Measurements from ENCODE around the gene TFPT. TPM values are rescaled to one million over a fixed set of nuclear protein-coding genes. Genes with fewer than 3 reads are reported as not detected.

Gene TFPT
- total and polyA plus RNA-seq, 4 donors: 12.1 to 32.9 (median 22.6) TPM

DNA sequence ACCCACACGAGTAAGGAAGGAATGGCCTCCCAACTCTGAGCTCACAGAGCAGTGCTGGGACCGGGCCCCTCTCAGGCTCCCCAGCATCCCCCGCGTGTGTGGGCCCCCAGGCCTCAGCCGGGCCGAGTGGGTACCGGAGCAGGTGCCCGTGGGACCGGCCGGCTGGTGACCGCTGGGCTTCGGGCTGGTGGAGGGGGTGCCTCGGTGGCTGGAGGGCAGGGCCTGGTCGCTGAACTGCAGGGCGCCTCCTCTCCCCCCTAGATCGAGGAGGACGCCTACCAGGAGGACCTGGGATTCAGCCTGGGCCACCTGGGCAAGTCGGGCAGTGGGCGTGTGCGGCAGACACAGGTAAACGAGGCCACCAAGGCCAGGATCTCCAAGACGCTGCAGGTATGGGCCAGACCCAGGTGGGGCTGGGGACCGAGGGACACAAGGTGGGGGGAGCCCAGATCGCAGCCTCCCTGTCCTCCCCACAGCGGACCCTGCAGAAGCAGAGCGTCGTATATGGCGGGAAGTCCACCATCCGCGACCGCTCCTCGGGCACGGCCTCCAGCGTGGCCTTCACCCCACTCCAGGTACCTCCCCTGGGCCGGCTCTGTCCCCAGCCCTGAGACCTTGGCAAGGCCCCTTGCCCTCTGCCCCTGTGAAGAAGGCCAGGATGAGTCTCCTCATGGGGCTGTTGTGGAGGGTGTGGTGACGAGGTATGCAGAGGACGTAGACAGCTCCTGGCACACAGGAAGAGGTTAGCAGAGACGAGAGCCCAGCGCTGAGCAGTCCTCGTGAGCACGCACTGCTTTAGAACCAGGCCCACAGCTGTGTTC, 13.5 kb upstream of the TFPT start:
- WGBS, 2 donors: 97% methylated on average over 40 to 41 of the region's 41 CpGs
- no peak for TF ChIP-seq CTCF (IDR thresholded peaks at IDR 0.05; ENCODE audit: control extremely low read depth, extremely low read depth)
- Histone ChIP-seq H3K4me3 (no peak overlapping the region), H3K27me3 (ENCODE audit: control insufficient read depth in 3 of 3, insufficient read depth in 3 of 3, low read length in 2 of 3) (no peaks in the 10 kb centered on the region), H3K9ac (ENCODE audit: insufficient read depth in 1 of 2, low read length in 2 of 2) (no peak overlapping the region), H3K36me3 (ENCODE audit: control insufficient read depth in 4 of 4, insufficient read depth in 4 of 4, low read length in 4 of 4) (peaks cover 11 to 69% (median 29%) of the 10 kb centered on the region in 4 donors), H3K9me3 (ENCODE audit: control insufficient read depth in 4 of 4, insufficient read depth in 3 of 4, low read length in 3 of 4) (no peaks in the 10 kb centered on the region), H3K4me1 (ENCODE audit: control insufficient read depth in 5 of 5, insufficient read depth in 5 of 5, low read length in 5 of 5) (no peaks in the 10 kb centered on the region), H3K27ac (ENCODE audit: low read depth in 1 of 2, low read length in 1 of 2) (no peak overlapping the region)
- no peak for DNase-seq
- no peak for ATAC-seq (ENCODE audit: insufficient read depth, low FRiP score)

GRCh38 chr19:54128441-54128725, 12.9 kb upstream of the TFPT start:
- Histone ChIP-seq H3K27ac (ENCODE audit: low read depth in 1 of 2, low read length in 1 of 2) (no peak overlapping the region), H3K4me1 (ENCODE audit: control insufficient read depth in 5 of 5, insufficient read depth in 5 of 5, low read length in 5 of 5) (no peaks in the 10 kb centered on the region), H3K36me3 (ENCODE audit: control insufficient read depth in 4 of 4, insufficient read depth in 4 of 4, low read length in 4 of 4) (peaks cover 13 to 75% (median 29%) of the 10 kb centered on the region in 4 donors), H3K9me3 (ENCODE audit: control insufficient read depth in 4 of 4, insufficient read depth in 3 of 4, low read length in 3 of 4) (no peaks in the 10 kb centered on the region), H3K4me3 (no peak overlapping the region), H3K9ac (ENCODE audit: insufficient read depth in 1 of 2, low read length in 2 of 2) (no peak overlapping the region), H3K27me3 (ENCODE audit: control insufficient read depth in 3 of 3, insufficient read depth in 3 of 3, low read length in 2 of 3) (no peaks in the 10 kb centered on the region)
- no peak for ATAC-seq (ENCODE audit: insufficient read depth, low FRiP score)
- no peak for DNase-seq
- WGBS, 2 donors: 93 to 95% methylated on average over 20 of the region's 20 CpGs
- no peak for TF ChIP-seq CTCF (IDR thresholded peaks at IDR 0.05; ENCODE audit: control extremely low read depth, extremely low read depth)

DNA sequence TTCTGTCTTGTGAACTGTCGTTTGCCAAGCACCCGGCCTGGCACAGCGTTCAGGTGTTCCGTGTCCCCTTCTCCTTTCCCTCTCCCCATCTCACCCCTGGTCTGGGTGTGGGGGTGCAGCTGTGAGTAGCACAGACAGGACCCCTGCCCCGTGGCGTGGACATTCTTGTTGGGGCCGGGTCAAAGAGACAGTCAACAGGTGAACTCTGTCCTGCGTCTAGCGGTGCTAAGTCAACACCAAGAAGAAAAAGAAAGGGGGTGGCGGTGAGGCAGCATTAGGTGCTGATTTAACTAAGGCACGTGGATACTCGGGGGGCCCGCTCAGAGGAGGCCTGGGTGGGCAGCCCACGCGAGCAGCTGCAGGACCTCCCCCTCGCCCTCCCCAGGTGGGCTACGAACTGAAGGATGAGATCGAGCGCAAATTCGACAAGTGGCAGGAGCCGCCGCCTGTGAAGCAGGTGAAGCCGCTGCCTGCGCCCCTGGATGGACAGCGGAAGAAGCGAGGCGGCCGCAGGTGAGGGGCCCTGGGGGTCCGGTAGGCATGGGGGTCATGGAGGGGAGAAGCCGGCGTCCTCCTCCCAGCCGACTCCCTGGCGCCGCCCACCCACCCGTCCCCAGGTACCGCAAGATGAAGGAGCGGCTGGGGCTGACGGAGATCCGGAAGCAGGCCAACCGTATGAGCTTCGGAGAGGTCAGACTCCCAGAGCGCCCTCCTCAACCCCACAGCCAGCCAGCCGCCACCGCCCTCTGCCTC, 12.4 kb upstream of the TFPT start:
- TF ChIP-seq CTCF (IDR thresholded peaks at IDR 0.05; ENCODE audit: control extremely low read depth, extremely low read depth): no peak
- H3K4me3 ChIP-seq: no peak overlapping the region
- no peaks in the 10 kb centered on the region for H3K9me3 ChIP-seq (ENCODE audit: control insufficient read depth in 4 of 4, insufficient read depth in 3 of 4, low read length in 3 of 4)
- DNase-seq: no peak
- no peak overlapping the region for H3K27ac ChIP-seq (ENCODE audit: low read depth in 1 of 2, low read length in 1 of 2)
- H3K4me1 ChIP-seq (ENCODE audit: control insufficient read depth in 5 of 5, insufficient read depth in 5 of 5, low read length in 5 of 5): no peaks in the 10 kb centered on the region
- 93 to 94% methylated on average over 44 of the region's 44 CpGs for WGBS, 2 donors
- H3K36me3 ChIP-seq (ENCODE audit: control insufficient read depth in 4 of 4, insufficient read depth in 4 of 4, low read length in 4 of 4): peaks cover 13 to 80% (median 29%) of the 10 kb centered on the region in 4 donors
- H3K9ac ChIP-seq (ENCODE audit: insufficient read depth in 1 of 2, low read length in 2 of 2): no peak overlapping the region
- no peaks in the 10 kb centered on the region for H3K27me3 ChIP-seq (ENCODE audit: control insufficient read depth in 3 of 3, insufficient read depth in 3 of 3, low read length in 2 of 3)
- ATAC-seq (ENCODE audit: insufficient read depth, low FRiP score): no peak
